Measurements from ENCODE around the gene MYO18A. TPM values are rescaled to one million over a fixed set of nuclear protein-coding genes. Genes with fewer than 3 reads are reported as not detected.

The MYO18A gene
- total RNA-seq, 4 donors from 2014 or later = 104 to 359 (median 188) TPM

DNA sequence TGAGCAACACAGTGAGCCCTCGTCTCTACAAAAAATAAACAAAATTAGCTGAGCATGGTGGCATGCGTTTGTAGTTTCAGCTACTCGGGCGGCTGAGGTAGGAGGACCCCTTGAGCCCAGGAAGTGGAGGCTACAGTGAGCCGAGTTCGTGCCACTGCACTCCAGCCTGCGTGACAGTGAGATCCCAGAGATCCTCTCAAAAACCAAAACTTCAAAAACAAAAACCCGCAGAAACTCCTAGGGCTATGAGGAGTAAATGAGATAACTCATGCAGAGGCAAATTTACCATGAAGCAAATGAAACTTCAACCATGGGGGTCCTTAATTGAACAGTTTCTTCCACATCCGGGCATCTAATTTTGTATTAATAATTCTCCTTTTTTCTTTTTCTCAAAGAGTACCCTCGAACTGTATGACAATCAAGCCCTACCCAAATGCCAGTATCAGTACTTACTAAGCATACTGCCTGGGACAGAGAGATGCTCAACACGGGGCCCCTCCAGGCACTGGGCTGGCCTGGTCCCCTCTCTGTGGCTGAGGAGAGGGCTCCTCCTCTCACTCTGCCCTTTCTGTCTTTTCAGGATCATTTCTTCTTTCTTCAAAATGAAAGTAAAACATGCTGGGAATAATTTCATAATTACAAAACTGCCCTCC, 138.0 kb downstream of the MYO18A start:
- no peaks in the 10 kb centered on the region for H3K36me3 ChIP-seq
- no peaks in the 10 kb centered on the region for H3K27me3 ChIP-seq
- no peaks in the 10 kb centered on the region for H3K9me3 ChIP-seq
- DNase-seq = no peak
- H3K4me1 ChIP-seq = peaks cover 0 to 8% (median 3%) of the 10 kb centered on the region in 4 donors
- TF ChIP-seq POLR2A (IDR thresholded peaks at IDR 0.05) = no peak
- TF ChIP-seq, protein P1, sequence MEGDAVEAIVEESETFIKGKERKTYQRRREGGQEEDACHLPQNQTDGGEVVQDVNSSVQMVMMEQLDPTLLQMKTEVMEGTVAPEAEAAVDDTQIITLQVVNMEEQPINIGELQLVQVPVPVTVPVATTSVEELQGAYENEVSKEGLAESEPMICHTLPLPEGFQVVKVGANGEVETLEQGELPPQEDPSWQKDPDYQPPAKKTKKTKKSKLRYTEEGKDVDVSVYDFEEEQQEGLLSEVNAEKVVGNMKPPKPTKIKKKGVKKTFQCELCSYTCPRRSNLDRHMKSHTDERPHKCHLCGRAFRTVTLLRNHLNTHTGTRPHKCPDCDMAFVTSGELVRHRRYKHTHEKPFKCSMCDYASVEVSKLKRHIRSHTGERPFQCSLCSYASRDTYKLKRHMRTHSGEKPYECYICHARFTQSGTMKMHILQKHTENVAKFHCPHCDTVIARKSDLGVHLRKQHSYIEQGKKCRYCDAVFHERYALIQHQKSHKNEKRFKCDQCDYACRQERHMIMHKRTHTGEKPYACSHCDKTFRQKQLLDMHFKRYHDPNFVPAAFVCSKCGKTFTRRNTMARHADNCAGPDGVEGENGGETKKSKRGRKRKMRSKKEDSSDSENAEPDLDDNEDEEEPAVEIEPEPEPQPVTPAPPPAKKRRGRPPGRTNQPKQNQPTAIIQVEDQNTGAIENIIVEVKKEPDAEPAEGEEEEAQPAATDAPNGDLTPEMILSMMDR (IDR thresholded peaks at IDR 0.05) = no peak
- H3K4me3 ChIP-seq = no peak overlapping the region
- no peak overlapping the region for H3K27ac ChIP-seq

DNA sequence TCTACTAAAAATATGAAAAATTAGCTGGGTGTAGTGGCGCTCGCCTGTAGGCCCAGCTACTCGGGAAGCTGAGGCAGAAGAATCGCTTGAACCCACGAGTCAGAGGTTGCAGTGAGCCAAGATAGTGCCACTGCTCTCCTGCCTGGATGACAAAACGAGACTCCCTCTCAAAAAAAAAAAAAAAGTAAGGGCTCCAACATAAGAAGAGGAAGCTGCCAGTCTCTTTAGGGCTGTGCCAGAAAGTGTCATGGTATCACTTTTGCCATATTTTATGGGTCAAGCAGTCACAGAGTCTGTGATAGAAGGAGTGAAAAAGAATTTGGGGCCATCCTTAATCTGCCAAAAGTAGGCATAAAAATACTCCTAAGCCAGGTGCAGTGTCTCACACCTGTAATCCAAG, 138.6 kb downstream of the MYO18A start:
- H3K27me3 ChIP-seq = no peaks in the 10 kb centered on the region
- no peaks in the 10 kb centered on the region for H3K36me3 ChIP-seq
- no peaks in the 10 kb centered on the region for H3K9me3 ChIP-seq
- H3K27ac ChIP-seq = no peak overlapping the region
- H3K4me1 ChIP-seq = peaks cover 0 to 8% (median 3%) of the 10 kb centered on the region in 4 donors
- no peak for TF ChIP-seq POLR2A (IDR thresholded peaks at IDR 0.05)
- TF ChIP-seq, protein P1 (IDR thresholded peaks at IDR 0.05) = no peak
- DNase-seq = no peak
- no peak overlapping the region for H3K4me3 ChIP-seq

DNA sequence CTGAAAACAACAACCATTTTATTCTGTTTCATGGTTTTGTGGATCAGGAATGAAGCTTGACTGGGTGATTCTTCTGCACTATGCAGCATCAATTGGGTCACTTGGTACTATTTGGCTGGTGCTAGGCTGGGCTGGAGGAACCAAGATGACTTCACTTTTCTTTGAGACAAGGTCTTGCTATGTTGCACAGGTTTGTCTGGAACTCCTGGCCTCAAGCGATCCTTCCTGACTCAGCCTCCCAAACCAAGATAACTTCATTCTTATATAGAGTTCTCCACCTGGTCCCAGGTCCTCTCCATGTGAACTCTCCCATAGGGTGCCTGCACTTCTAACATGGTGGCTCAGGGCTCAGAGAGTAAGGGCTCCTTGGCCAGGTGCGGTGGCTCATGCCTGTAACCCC, 139.1 kb downstream of the MYO18A start:
- TF ChIP-seq POLR2A (IDR thresholded peaks at IDR 0.05) = no peak
- TF ChIP-seq, protein P1 (IDR thresholded peaks at IDR 0.05) = no peak
- no peak overlapping the region for H3K27ac ChIP-seq
- H3K9me3 ChIP-seq = no peaks in the 10 kb centered on the region
- no peak for DNase-seq
- no peaks in the 10 kb centered on the region for H3K27me3 ChIP-seq
- peaks cover 0 to 8% (median 3%) of the 10 kb centered on the region in 4 donors for H3K4me1 ChIP-seq
- no peak overlapping the region for H3K4me3 ChIP-seq
- H3K36me3 ChIP-seq = no peaks in the 10 kb centered on the region

DNA sequence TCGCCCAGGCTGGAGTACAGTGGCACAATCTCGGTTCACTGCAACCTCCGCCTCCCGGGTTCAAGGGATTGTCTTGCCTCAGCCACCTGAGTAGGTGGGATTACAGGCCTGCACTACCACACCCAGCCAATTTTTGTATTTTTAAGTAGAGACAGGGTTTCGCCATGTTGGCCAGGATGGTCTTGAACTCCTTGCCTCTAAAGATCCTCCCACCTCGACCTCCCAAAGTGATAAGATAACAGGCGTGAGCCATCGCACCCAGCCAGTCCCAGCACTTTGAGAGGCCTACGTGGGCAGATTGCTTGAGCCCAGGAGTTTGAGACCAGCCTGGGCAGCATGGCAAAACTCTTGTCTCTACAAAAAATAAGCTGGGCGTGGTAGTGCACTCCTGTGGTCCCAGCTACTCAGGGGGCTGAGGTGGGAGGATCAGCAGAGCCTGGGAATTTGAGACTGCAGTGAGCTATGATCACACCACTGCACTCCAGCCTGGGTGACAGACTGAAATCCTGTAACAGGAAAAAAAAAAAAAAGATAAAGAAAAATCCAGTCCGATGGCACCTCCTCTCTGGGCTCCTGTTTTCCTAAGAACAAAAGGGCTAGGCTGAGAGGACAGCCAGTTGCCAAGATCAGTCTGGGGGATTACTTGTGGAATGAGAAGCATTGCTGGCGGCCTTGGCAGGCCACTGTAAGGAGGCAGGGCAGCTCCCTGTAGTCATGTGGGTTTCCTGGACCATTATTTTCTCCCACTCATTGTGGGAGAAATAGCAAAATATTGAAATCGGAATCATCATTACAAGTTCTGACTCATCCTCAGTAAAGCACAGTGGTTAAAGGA, 140.2 kb downstream of the MYO18A start:
- Histone ChIP-seq H3K27me3 (no peaks in the 10 kb centered on the region), H3K36me3 (no peaks in the 10 kb centered on the region), H3K9me3 (no peaks in the 10 kb centered on the region), H3K4me3 (no peak overlapping the region), H3K4me1 (peaks cover 0 to 8% (median 3%) of the 10 kb centered on the region in 4 donors), H3K27ac (no peak overlapping the region)
- no peak for DNase-seq
- TF ChIP-seq, protein P1 (IDR thresholded peaks at IDR 0.05) = no peak
- TF ChIP-seq POLR2A (IDR thresholded peaks at IDR 0.05) = no peak

DNA sequence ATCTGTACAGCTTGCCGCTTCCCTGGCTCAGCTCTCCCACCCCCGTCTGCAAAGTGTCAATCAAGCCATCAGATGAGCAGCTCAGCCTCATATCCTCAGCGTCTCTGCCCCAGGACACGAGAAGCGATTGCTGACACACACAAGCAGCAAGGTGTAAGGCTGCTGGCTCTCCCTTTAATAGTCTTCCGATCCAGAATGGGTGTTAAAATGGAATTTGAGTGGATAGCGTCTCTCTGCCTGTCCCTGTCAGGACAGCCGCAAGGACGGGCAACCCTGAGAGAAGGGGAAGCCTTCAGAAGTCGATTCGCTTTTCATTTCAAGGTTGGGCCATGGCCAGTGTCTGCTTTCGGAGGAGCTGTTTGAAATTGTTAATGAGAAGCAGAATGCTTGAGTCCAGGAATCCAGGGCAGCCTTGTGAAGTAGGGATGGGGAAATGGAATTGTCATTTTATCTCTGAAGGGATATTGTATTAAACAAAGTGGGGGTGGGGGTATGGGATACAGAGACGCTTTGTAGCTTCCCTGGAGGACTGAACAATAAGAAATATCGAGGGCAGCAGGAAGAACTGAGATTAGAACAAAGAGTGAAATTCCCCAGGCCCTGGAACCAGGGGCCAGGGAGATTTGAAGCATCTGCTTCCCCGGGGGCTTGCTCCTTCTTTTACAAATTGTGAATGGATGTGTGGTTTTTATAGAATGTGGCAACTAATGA, 142.0 kb downstream of the MYO18A start:
- Histone ChIP-seq H3K27ac (no peak overlapping the region), H3K27me3 (no peaks in the 10 kb centered on the region), H3K4me1 (peaks cover 0 to 8% (median 3%) of the 10 kb centered on the region in 4 donors), H3K36me3 (no peaks in the 10 kb centered on the region), H3K9me3 (peaks cover 0 to 7% (median 0%) of the 10 kb centered on the region in 4 donors), H3K4me3 (no peak overlapping the region)
- no peak for DNase-seq
- TF ChIP-seq, protein P1 (IDR thresholded peaks at IDR 0.05) = no peak
